ENCODE measurements around the gene KLF15.
"Not testable (repeated sequence)": the region's sequence is repeated elsewhere in the genome, so short reads cannot be mapped to it uniquely, and the experiment has no call there.

The KLF15 gene

GRCh38 chr3:126345641-126346460 is 11.4 kb downstream of the KLF15 start:
- DNase-seq, result no peak

- DNase-seq, result no peak
Observed at GRCh38 chr3:126345231-126345630, 12.0 kb downstream of the KLF15 start.

GRCh38 chr3:126344380-126345041 is 12.7 kb downstream of the KLF15 start:
- DNase-seq, result no peak

- DNase-seq, result no peak
Observed at GRCh38 chr3:126343649-126344035, 13.6 kb downstream of the KLF15 start.

- no peak for DNase-seq
Observed at GRCh38 chr3:126342991-126343648, 14.1 kb downstream of the KLF15 start.

GRCh38 chr3:126342211-126342610 is 15.0 kb downstream of the KLF15 start:
- no peak for DNase-seq

GRCh38 chr3:126341755-126342150 is 15.5 kb downstream of the KLF15 start:
- no peak for DNase-seq

GRCh38 chr3:126340943-126341754 is 16.1 kb downstream of the KLF15 start:
- no peak for DNase-seq

- DNase-seq, result no peak
Observed at GRCh38 chr3:126340596-126340942, 16.6 kb downstream of the KLF15 start.

- no peak for DNase-seq
Observed at GRCh38 chr3:126340081-126340511, 17.1 kb downstream of the KLF15 start.

- no peak for DNase-seq
Observed at GRCh38 chr3:126339466-126339865, 17.7 kb downstream of the KLF15 start.

- no peak for DNase-seq
Observed at GRCh38 chr3:126338790-126339288, 18.4 kb downstream of the KLF15 start.

GRCh38 chr3:126337980-126338651 is 19.1 kb downstream of the KLF15 start:
- DNase-seq, result no peak

- DNase-seq, result not testable (repeated sequence)
Observed at GRCh38 chr3:126331812-126332336, 25.3 kb downstream of the KLF15 start.

- no peak for DNase-seq
Observed at GRCh38 chr3:126329927-126330725, 27.1 kb downstream of the KLF15 start.

- no peak for DNase-seq
Observed at GRCh38 chr3:126326629-126327028, 30.6 kb downstream of the KLF15 start.

- no peak for DNase-seq
Observed at GRCh38 chr3:126322181-126322967, 34.8 kb downstream of the KLF15 start.

GRCh38 chr3:126321490-126321889 is 35.7 kb downstream of the KLF15 start:
- DNase-seq, result no peak

GRCh38 chr3:126320517-126321293 is 36.5 kb downstream of the KLF15 start:
- DNase-seq, result no peak

Measured in stimulated activated CD4-positive, alpha-beta T cell treated with anti-CD3 and anti-CD28 coated beads, Interleukin-1b, Interleukin-23, amount 100 ng/mL, for 48 hours (primary cell).